Measurements from ENCODE around the gene MINDY4. TPM values are rescaled to one million over a fixed set of nuclear protein-coding genes. Genes with fewer than 3 reads are reported as not detected.

Gene MINDY4
- total and polyA plus RNA-seq, 2 donors (not counting 1 experiment from before 2014, with no cell fraction given), result 0.12 to 1.1 TPM

DNA sequence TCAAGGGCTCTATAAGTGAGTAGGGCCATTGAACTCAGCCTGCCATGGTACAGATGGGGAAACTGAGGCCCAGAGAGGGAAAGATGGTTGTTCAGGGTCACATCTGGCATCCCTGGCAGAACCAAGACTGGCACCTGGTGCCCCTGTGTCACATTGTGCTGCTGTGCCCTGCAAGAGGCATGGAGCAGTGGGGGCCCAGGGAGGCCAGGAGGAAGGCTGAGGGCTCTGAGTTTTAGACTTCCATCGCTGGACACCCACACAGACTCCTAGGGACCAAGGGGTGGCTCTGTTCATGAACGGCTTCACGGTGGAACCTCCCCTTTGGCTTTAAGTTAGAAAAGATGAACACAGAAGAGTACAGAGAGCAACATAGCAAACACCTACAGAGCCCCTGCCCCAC lies 73.7 kb downstream of the MINDY4 start:
- no peaks in the 10 kb centered on the region for H3K79me2 ChIP-seq (ENCODE audit: control insufficient read depth, insufficient read depth, low read length)
- no peaks in the 10 kb centered on the region for H3K4me1 ChIP-seq (ENCODE audit: control insufficient read depth in 2 of 2, insufficient read depth in 2 of 2, low read length in 2 of 2)
- 100% methylated on average over 3 of the region's 3 CpGs for WGBS (ENCODE audit: insufficient coverage)
- no peaks in the 10 kb centered on the region for H3K9me3 ChIP-seq (ENCODE audit: control extremely low read depth in 1 of 3, control insufficient read depth in 2 of 3, insufficient read depth in 1 of 3, low read length in 2 of 3)
- Mint-ChIP-seq H3K4me1 (no peaks in the 10 kb centered on the region), H3K27me3 (no peaks in the 10 kb centered on the region), H3K27ac (no peak overlapping the region), H3K9me3 (ENCODE audit: insufficient read depth) (no peaks in the 10 kb centered on the region), H3K4me3 (no peak overlapping the region)
- H3K27ac ChIP-seq (ENCODE audit: low read length in 2 of 2), result no peak overlapping the region
- no peaks in the 10 kb centered on the region for H3K27me3 ChIP-seq (replicated peaks in 1 of 4; ENCODE audit: control extremely low read depth in 1 of 4, control insufficient read depth in 3 of 4, insufficient read depth in 4 of 4, low read length in 3 of 4)
- no peaks in the 10 kb centered on the region for H4K20me1 ChIP-seq (ENCODE audit: control insufficient read depth, insufficient read depth, low read length, poor library complexity, severe bottlenecking)
- ChIA-PET CTCF (no interaction called here), POLR2A (no interaction called here)
- ATAC-seq (ENCODE audit: low read depth) (no peak), DNase-seq (no peak)
- intact Hi-C loops (cut with micrococcal nuclease), result no loop called here
- no peak overlapping the region for H3K4me2 ChIP-seq (replicated peaks; ENCODE audit: low read depth, low read length, poor library complexity, severe bottlenecking)
- TF ChIP-seq, protein P1, sequence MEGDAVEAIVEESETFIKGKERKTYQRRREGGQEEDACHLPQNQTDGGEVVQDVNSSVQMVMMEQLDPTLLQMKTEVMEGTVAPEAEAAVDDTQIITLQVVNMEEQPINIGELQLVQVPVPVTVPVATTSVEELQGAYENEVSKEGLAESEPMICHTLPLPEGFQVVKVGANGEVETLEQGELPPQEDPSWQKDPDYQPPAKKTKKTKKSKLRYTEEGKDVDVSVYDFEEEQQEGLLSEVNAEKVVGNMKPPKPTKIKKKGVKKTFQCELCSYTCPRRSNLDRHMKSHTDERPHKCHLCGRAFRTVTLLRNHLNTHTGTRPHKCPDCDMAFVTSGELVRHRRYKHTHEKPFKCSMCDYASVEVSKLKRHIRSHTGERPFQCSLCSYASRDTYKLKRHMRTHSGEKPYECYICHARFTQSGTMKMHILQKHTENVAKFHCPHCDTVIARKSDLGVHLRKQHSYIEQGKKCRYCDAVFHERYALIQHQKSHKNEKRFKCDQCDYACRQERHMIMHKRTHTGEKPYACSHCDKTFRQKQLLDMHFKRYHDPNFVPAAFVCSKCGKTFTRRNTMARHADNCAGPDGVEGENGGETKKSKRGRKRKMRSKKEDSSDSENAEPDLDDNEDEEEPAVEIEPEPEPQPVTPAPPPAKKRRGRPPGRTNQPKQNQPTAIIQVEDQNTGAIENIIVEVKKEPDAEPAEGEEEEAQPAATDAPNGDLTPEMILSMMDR (IDR thresholded peaks at IDR 0.05), result no peak
- TF ChIP-seq EZH2 (IDR thresholded peaks at IDR 0.05; ENCODE audit: borderline replicate concordance, insufficient read depth, low read depth, low read length, poor library complexity, severe bottlenecking), result no peak
- H3K4me3 ChIP-seq (ENCODE audit: control extremely low read depth in 1 of 5, extremely low read depth in 1 of 5, insufficient read depth in 1 of 5, low read depth in 2 of 5, low read length in 4 of 5), result no peak overlapping the region
- H3K36me3 ChIP-seq (replicated peaks in 1 of 2; ENCODE audit: control extremely low read depth in 1 of 2, control insufficient read depth in 1 of 2, extremely low read depth in 1 of 2, insufficient read depth in 2 of 2, low read length in 1 of 2), result no peaks in the 10 kb centered on the region
- H2AFZ ChIP-seq (ENCODE audit: insufficient read depth, low read depth, low read length, poor library complexity, severe bottlenecking), result no peak overlapping the region
- no peak overlapping the region for H3K9ac ChIP-seq (ENCODE audit: low read length)

DNA sequence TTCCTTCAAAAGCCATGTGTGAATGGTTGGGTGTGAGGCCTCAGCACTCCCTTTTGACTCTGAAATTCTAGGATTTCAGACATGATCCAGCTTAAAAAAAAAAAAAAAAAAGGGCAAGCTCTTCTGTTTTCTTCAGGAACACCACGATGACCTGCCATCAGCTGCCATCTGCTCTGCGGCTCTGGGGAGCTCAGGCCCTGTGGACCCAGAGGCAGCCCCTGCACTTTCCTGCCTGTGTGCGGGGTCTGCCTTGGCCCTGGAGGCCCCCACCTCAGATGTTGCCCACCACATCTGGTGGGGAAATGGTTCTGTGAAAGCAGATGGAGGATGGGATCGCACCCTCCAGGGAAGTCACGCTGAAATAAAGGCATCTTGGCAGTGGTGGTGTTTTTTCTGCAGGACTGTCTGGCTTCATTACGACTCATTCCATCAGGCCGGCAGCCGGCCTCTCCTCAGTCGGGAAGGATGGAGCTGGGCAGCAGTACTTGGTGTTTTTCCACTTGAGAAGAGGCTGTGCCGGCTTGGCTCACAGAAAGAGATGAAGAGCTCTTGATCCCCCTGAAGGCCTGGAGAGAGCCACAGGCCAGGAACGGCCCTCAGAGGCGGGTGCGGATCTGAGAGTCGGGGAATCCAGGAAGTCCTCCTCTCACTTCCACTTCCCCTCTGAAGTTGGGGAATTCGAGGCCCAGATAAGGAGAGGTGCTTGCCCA lies 74.4 kb downstream of the MINDY4 start:
- intact Hi-C loops (cut with micrococcal nuclease), result no loop called here

More for the DNA sequence above, 74.4 kb downstream of the MINDY4 start:
- H3K36me3 ChIP-seq (replicated peaks in 1 of 2; ENCODE audit: control extremely low read depth in 1 of 2, control insufficient read depth in 1 of 2, extremely low read depth in 1 of 2, insufficient read depth in 2 of 2, low read length in 1 of 2), result no peaks in the 10 kb centered on the region
- no peak overlapping the region for H3K4me2 ChIP-seq (replicated peaks; ENCODE audit: low read depth, low read length, poor library complexity, severe bottlenecking)
- H4K20me1 ChIP-seq (ENCODE audit: control insufficient read depth, insufficient read depth, low read length, poor library complexity, severe bottlenecking), result no peaks in the 10 kb centered on the region
- no peak overlapping the region for H3K4me3 ChIP-seq (ENCODE audit: control extremely low read depth in 1 of 5, extremely low read depth in 1 of 5, insufficient read depth in 1 of 5, low read depth in 2 of 5, low read length in 4 of 5)
- no peaks in the 10 kb centered on the region for H3K4me1 ChIP-seq (ENCODE audit: control insufficient read depth in 2 of 2, insufficient read depth in 2 of 2, low read length in 2 of 2)
- no peak overlapping the region for H3K27ac ChIP-seq (ENCODE audit: low read length in 2 of 2)
- no peak for TF ChIP-seq EZH2 (IDR thresholded peaks at IDR 0.05; ENCODE audit: borderline replicate concordance, insufficient read depth, low read depth, low read length, poor library complexity, severe bottlenecking)
- TF ChIP-seq, protein P1 (IDR thresholded peaks at IDR 0.05), result no peak
- no peak overlapping the region for H3K9ac ChIP-seq (ENCODE audit: low read length)
- Mint-ChIP-seq H3K27ac (no peak overlapping the region), H3K4me3 (no peak overlapping the region), H3K27me3 (no peaks in the 10 kb centered on the region), H3K4me1 (no peaks in the 10 kb centered on the region), H3K9me3 (ENCODE audit: insufficient read depth) (no peaks in the 10 kb centered on the region)
- ChIA-PET CTCF (interaction anchor here (0.6 kb wide), 1 partner anchor 141 kb away, joined by 3 read pairs; no protein-coding TSS in a partner anchor), POLR2A (no interaction called here)
- no peaks in the 10 kb centered on the region for H3K9me3 ChIP-seq (ENCODE audit: control extremely low read depth in 1 of 3, control insufficient read depth in 2 of 3, insufficient read depth in 1 of 3, low read length in 2 of 3)
- H3K79me2 ChIP-seq (ENCODE audit: control insufficient read depth, insufficient read depth, low read length), result no peaks in the 10 kb centered on the region
- DNase-seq (no peak), ATAC-seq (ENCODE audit: low read depth) (no peak)
- WGBS (ENCODE audit: insufficient coverage), result 93% methylated on average over 10 of the region's 15 CpGs
- no peaks in the 10 kb centered on the region for H3K27me3 ChIP-seq (replicated peaks in 1 of 4; ENCODE audit: control extremely low read depth in 1 of 4, control insufficient read depth in 3 of 4, insufficient read depth in 4 of 4, low read length in 3 of 4)
- no peak overlapping the region for H2AFZ ChIP-seq (ENCODE audit: insufficient read depth, low read depth, low read length, poor library complexity, severe bottlenecking)
